ENCODE measurements around the gene ERAP2.

GRCh38 chr5:96829297-96829696 is 47.0 kb upstream of the ERAP2 start:
- TF ChIP-seq RAD21 (IDR thresholded peaks at IDR 0.05; ENCODE audit: low read depth) (no peak), YY1 (IDR thresholded peaks at IDR 0.05; ENCODE audit: low read depth) (no peak), REST (IDR thresholded peaks at IDR 0.05; ENCODE audit: low read depth) (no peak), MAX (IDR thresholded peaks at IDR 0.05) (no peak), ZBTB7A (IDR thresholded peaks at IDR 0.05; ENCODE audit: low read depth) (no peak), CREB1 (IDR thresholded peaks at IDR 0.05; ENCODE audit: low read depth) (no peak), TAF1 (IDR thresholded peaks at IDR 0.05; ENCODE audit: low read depth) (no peak), CEBPB (IDR thresholded peaks at IDR 0.05) (no peak), EP300 (IDR thresholded peaks at IDR 0.05; ENCODE audit: borderline replicate concordance) (no peak), NFIC (IDR thresholded peaks at IDR 0.05) (no peak), FOXM1 (IDR thresholded peaks at IDR 0.05; ENCODE audit: borderline replicate concordance, low read depth) (no peak), TCF12 (IDR thresholded peaks at IDR 0.05; ENCODE audit: low read depth) (no peak), EGR1 (IDR thresholded peaks at IDR 0.05) (no peak)
